M059J (cell line): ENCODE results near the gene ATF7IP2. TPM values are rescaled to one million over a fixed set of nuclear protein-coding genes. Genes with fewer than 3 reads are reported as not detected.
"Not testable (repeated sequence)": the region's sequence is repeated elsewhere in the genome, so short reads cannot be mapped to it uniquely, and the experiment has no call there.

ENCODE experiments used
- DNase-seq: peaks from one replicate; pipeline ENCODE4 v3.0.0-alpha.2; 2012; ENCODE audit warnings: low read depth
- total RNA-seq: library from RNA; depleted of rRNA; stranded (reverse); fragments of >200 nt; shearing (Covaris generic); gene quantifications from 2 replicates; pipeline ENCODE4 v1.2.3, GENCODE V29; 2014

The ATF7IP2 gene
- total RNA-seq, 1 experiment from 2014 or later, result not detected

DNA sequence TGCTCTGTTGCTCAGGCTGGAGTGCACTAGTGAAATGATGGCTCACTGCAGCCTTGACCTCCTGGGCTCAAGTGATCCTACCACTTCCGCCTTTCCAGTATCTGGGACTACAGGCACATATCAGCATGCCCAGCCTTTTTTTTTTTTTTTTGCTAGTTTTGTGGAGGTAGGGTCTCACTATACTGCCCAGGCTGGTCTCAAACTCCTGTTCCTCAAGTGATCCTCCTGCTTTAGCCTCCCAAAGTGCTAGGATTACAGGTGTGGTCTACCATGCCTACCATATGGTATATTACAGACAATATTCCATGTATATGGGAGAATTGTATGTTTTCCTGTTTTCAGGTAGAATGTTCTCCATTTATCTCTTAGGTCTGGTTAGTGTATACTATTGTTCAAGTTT, 12.3 kb upstream of the ATF7IP2 start:
- no peak for DNase-seq

DNA sequence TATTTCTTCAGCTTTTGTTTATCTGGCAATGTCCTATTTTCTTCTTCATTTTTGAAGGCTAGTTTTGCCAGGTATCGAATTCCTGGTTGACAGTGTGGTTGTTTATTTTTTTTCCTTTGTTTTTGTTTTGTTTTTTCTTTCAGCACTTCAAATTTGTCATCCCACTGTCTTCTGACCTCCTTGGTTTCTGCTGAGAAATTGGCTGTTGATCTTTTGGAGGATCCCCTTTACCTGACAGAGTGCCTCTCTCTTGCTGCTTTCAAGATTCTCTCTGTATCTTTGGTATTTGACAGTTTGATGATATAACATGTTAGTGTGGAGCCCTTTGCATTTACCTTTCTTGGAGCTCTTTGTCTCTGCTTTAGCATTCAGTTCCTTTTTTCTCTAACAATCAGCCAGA, 9.6 kb upstream of the ATF7IP2 start:
- no peak for DNase-seq

GRCh38 chr16:10383626-10384025, 2.2 kb upstream of the ATF7IP2 start:
- no peak for DNase-seq

DNA sequence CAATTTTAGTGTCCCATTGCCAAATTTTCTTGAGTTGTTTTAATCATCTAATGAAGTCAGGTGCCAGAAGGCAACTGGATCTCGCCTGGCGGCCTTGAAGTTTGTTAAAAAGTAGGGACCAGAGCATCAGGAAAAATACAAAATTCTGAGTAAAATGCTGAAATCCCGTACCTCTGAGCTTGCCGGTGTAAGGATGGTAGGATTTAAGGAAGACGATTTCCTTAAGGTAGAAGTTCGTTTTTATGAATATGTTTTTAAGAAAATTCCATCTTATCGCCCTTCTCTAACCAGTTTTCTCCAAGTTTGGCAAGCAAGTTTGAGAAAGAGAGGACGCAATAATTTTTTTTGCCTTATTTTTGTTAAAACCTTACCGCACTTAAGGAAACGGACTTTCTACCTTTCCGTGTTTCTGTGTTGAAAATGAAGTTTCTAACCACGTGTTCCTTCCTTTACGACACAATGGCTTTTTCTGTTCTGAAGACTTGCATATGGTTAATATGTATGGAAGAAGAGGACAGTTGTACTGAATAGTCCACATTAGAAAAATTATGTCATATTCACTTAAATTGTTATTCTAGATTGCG, 748 bp downstream of the ATF7IP2 start:
- no peak for DNase-seq

DNA sequence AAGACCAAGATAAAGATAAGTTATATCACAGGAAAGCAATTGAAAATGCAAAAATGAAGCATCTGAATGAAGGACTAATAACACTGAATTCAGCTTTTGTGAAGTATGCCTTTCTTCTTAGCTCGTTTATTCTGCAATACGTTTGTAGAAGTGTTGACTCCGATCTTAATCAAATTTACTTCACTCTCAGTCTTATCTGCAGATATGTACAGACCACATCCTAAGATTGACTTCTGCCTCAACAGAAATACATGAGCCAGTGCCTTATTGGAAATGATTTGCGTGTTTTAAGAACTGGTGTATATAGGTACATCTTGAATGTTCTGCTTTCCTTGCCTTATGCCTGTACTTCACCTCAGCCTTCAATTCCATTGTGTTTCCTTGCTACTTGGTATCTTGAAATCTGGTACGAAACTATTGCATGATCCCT, 1.3 kb downstream of the ATF7IP2 start:
- DNase-seq, result no peak

- DNase-seq, result no peak
These were observed 3.1 kb downstream of the ATF7IP2 start for GRCh38 chr16:10388988-10389387.

- no peak for DNase-seq
These were observed 4.5 kb downstream of the ATF7IP2 start for GRCh38 chr16:10390330-10390729.

GRCh38 chr16:10390867-10391266, 5.0 kb downstream of the ATF7IP2 start:
- DNase-seq, result no peak

GRCh38 chr16:10391339-10391738, 5.5 kb downstream of the ATF7IP2 start:
- no peak for DNase-seq

DNA sequence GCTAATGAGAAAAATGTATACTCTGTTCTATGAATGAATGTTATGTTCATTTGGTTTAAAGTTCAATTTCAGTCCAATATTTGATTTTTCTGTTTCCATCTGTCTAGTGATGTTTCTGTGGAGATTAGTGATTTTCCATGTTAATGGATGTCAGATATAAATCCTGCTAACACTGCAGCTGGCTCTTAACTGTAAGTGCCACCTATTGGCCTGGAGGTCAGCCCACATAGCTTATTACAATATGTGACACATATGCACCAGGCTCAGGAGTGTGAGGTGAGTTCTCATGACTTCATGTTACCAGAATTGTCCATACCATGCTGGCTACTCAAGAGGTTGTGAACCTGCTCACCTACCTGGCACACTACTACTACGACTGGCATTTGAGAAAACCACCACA, 17.1 kb downstream of the ATF7IP2 start:
- no peak for DNase-seq

- peak; percentile 95 for DNase-seq
These were observed 19.6 kb downstream of the ATF7IP2 start for GRCh38 chr16:10405386-10405939.

DNA sequence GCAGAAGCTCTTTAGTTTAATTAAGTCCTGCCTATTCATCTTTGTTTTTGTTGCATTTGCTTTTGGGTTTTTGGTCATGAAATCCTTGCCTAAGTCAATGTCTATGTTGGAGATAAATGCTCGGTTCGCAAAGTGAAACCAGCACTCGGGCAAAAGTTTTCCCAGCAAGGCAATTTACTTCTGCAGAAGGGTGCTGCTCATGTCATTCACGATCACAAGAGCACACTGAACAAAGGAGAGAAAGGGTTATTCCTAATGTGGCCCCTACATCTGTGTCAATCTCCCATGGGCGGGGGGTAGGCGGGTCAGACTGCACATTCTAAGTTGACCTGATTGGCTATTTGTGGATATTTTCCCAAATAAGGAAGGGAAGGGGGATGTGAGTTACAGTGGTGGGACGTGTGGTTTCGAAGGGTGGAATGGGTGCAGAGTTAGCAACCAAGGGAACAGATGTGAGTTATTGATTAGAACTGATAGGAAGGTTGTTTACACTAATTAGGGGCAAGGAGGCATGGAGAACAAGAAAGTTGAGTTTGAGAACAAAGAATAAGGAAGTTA, 23.0 kb downstream of the ATF7IP2 start:
- DNase-seq, result peak; percentile 24

GRCh38 chr16:10409713-10410112, 23.9 kb downstream of the ATF7IP2 start:
- not testable (repeated sequence) for DNase-seq

DNA sequence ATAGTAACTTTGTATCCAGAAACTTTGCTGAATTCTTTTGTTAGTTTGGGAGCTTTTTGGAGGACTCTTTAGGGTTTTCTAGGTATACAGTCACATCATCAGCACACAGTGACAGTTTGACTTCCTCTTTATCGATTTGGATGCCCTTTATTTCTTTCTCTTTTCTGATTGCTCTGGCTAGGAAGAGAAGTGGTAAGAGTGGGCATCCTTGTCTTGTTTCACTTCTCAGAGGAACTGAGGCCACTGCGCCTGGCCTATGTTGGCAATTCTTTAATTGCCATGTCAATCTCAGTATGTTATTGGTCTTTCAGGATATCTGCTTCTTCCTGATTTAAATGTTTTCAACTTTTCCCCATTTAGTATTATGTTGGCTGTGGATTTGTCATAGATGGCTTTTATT, 24.6 kb downstream of the ATF7IP2 start:
- no peak for DNase-seq

- no peak for DNase-seq
These were observed 27.2 kb downstream of the ATF7IP2 start for GRCh38 chr16:10412935-10413601.

- not testable (repeated sequence) for DNase-seq
These were observed 32.3 kb downstream of the ATF7IP2 start for GRCh38 chr16:10418204-10418603.

GRCh38 chr16:10419701-10420100, 33.8 kb downstream of the ATF7IP2 start:
- DNase-seq, result no peak

GRCh38 chr16:10421596-10421995, 35.7 kb downstream of the ATF7IP2 start:
- DNase-seq, result peak; percentile 30

DNA sequence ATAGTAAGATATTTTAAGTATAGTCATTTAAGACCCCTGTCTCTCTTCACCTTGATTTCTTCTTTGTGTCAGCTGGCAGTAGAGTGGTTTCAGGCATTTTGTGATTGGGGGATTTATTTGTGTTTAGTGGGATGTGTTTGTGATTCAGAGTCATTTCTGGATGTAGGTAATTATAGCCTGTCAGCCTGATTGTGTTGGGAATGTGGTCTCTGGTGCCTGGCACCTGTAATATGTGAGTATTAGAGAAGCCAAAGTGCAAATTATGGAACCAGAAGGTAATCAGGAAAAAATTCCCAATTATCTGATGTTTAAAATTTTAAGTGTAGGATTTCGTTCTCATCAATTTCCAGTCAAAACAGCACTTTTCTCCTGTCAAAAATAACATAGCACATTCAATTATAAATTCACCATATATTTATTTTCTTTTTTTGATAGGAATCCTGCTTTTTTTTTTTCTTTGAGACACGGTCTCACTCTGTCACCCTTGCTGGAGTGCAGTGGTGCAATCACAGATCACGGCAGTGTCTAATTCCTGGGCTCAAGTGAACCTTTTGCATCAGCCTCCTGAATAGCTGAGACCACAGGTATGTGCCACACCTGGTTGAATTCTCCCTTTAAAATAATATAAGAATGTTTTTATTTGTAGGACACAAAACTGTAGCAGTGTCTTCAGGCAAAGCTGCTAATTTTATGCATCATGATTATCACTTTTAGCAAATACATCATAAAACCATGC, 42.7 kb downstream of the ATF7IP2 start:
- DNase-seq, result no peak

GRCh38 chr16:10429299-10429969, 43.6 kb downstream of the ATF7IP2 start:
- DNase-seq, result not testable (repeated sequence)

DNA sequence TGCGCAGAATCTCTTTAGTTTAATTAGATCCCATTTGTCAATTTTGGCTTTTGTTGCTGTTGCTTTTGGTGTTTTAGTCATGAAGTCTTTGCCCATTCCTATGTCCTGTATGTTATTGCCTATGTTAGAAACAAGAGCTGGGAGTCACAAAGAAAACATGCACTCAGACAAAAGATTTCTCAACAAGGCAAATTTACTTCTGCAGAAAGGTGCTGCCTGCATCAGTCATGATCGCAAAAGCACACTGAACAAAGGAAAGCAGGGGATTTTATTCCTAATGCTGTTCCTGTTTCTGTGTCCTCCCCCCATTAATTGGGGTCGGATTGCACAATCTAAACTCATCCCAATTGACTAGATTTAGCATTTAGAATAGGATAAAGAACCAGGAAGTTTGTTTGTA, 55.9 kb downstream of the ATF7IP2 start:
- DNase-seq, result no peak

- no peak for DNase-seq
These were observed 61.4 kb downstream of the ATF7IP2 start for GRCh38 chr16:10447289-10447688.
